ENCODE results near the gene TYRO3.
A peak's percentile ranks its signal among the peaks of the same experiment; 100 is the strongest.

The TYRO3 gene

GRCh38 chr15:41558400-41559238, at the start of gene TYRO3:
Gene TYRO3 (plus strand): TSS chr15:41559212. CDS start chr15:41559258, 46 bp downstream.
- peak; percentile 36 to 60 for DNase-seq (ENCODE audit: low read depth in 1 of 2, low spot score in 1 of 2)

GRCh38 chr15:41510728-41511127, 48.3 kb upstream of the TYRO3 start:
- DNase-seq (ENCODE audit: low read depth in 1 of 2, low spot score in 1 of 2) = no peak

GRCh38 chr15:41511331-41511898, 47.6 kb upstream of the TYRO3 start:
- no peak for DNase-seq (ENCODE audit: low read depth in 1 of 2, low spot score in 1 of 2)

GRCh38 chr15:41511899-41512369, 47.1 kb upstream of the TYRO3 start:
- DNase-seq (ENCODE audit: low read depth in 1 of 2, low spot score in 1 of 2) = no peak

GRCh38 chr15:41512512-41512939, 46.5 kb upstream of the TYRO3 start:
- no peak for DNase-seq (ENCODE audit: low read depth in 1 of 2, low spot score in 1 of 2)

- no peak for DNase-seq (ENCODE audit: low read depth in 1 of 2, low spot score in 1 of 2)
Observed at GRCh38 chr15:41512940-41513505, 46.0 kb upstream of the TYRO3 start.

GRCh38 chr15:41513506-41514227, 45.3 kb upstream of the TYRO3 start, which contains the start of gene LTK:
Gene LTK (minus strand): TSS chr15:41513827. CDS start chr15:41513709, 118 bp downstream.
- DNase-seq (ENCODE audit: low read depth in 1 of 2, low spot score in 1 of 2) = no peak

GRCh38 chr15:41517895-41518449, 41.0 kb upstream of the TYRO3 start:
- DNase-seq (ENCODE audit: low read depth in 1 of 2, low spot score in 1 of 2) = no peak

- no peak for DNase-seq (ENCODE audit: low read depth in 1 of 2, low spot score in 1 of 2)
Observed at GRCh38 chr15:41520636-41521035, 38.4 kb upstream of the TYRO3 start.

- no peak for DNase-seq (ENCODE audit: low read depth in 1 of 2, low spot score in 1 of 2)
Observed at GRCh38 chr15:41521614-41522013, 37.4 kb upstream of the TYRO3 start.

GRCh38 chr15:41523097-41523496, 35.9 kb upstream of the TYRO3 start:
- no peak for DNase-seq (ENCODE audit: low read depth in 1 of 2, low spot score in 1 of 2)

GRCh38 chr15:41530363-41530956, 28.6 kb upstream of the TYRO3 start:
- no peak for DNase-seq (ENCODE audit: low read depth in 1 of 2, low spot score in 1 of 2)

GRCh38 chr15:41535544-41535943, 23.5 kb upstream of the TYRO3 start:
- DNase-seq (ENCODE audit: low read depth in 1 of 2, low spot score in 1 of 2) = no peak

- DNase-seq (ENCODE audit: low read depth in 1 of 2, low spot score in 1 of 2) = no peak
Observed at GRCh38 chr15:41536866-41537265, 22.1 kb upstream of the TYRO3 start.

- DNase-seq (ENCODE audit: low read depth in 1 of 2, low spot score in 1 of 2) = no peak
Observed at GRCh38 chr15:41543521-41543870, 15.5 kb upstream of the TYRO3 start.

GRCh38 chr15:41544650-41545015, 14.4 kb upstream of the TYRO3 start:
- DNase-seq (ENCODE audit: low read depth in 1 of 2, low spot score in 1 of 2) = no peak

- DNase-seq (ENCODE audit: low read depth in 1 of 2, low spot score in 1 of 2) = no peak
Observed at GRCh38 chr15:41545218-41545617, 13.8 kb upstream of the TYRO3 start.

GRCh38 chr15:41546851-41547786, 11.9 kb upstream of the TYRO3 start:
- DNase-seq (ENCODE audit: low read depth in 1 of 2, low spot score in 1 of 2) = no peak

GRCh38 chr15:41550066-41550775, 8.8 kb upstream of the TYRO3 start:
- no peak for DNase-seq (ENCODE audit: low read depth in 1 of 2, low spot score in 1 of 2)
